K562 (cell line): ENCODE data around the gene BTBD16.

ENCODE experiments used
- CHD4 ChIP-seq: fragments of 200-600 bp; sonication (generic); IDR thresholded peaks from 3 replicates; pipeline ENCODE4 v1.6.1; 2012; ENCODE audit warnings: low read depth, mild to moderate bottlenecking, mixed read lengths, low read length, inconsistent platforms; ENCODE audit not compliant: insufficient read depth, insufficient replicate concordance, poor library complexity, severe bottlenecking
- MXI1 ChIP-seq: IDR thresholded peaks from 2 replicates; pipeline ENCODE4 v1.6.1; 2011; ENCODE audit warnings: low read depth, mild to moderate bottlenecking, improper control_type of control experiment, low read length

DNA sequence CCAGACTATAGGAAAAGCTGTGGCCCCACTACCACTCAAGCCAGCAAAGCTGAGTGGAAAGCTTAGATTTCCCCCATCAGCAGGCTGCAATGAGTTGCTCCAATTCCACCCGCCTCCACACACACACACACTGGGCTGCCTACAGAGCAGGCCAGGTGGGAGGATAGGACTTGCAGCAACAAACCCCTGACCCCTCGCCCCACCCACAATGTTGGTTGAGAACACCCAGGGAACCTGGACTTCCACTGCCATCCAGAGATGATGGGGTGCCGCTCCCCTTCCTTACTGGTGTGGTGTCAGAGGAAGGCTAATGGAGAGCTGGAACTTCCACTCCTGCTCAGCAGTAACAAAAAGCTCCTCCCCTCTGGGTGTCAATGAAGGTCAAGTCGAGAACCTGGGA lies 86.6 kb downstream of the BTBD16 start:
- TF ChIP-seq CHD4 (no peak), MXI1 (no peak)
